Measurements from ENCODE around the gene TECR. TPM values are rescaled to one million over a fixed set of nuclear protein-coding genes. Genes with fewer than 3 reads are reported as not detected.
A peak's percentile ranks its signal among the peaks of the same experiment; 100 is the strongest.
"Not testable (repeated sequence)": the region's sequence is repeated elsewhere in the genome, so short reads cannot be mapped to it uniquely, and the experiment has no call there.

TECR gene
- polyA plus RNA-seq, 3 donors = 59.8 to 79.6 (median 76.7) TPM

DNA sequence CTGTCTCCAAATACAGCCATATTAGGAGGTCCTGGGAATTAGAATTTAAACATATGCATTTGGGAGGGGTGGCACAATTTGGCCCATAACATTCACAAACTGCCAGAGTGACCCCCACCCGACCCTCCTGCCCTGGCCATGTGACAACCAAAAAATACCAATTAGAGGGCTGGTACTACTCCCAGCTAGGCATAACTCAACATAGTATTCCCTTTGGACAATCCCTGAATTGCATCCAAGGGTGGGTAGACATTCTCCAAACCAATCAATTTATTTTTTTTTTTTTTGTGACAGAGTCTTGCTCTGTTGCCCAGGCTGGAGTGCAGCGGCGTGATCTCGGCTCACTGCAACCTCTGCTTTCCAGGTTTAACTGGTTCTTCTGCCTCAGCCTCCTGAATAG, 83.3 kb downstream of the TECR start:
- H3K27me3 ChIP-seq (ENCODE audit: control insufficient read depth in 2 of 2, insufficient read depth in 2 of 2, low read length in 2 of 2) = no peaks in the 10 kb centered on the region
- Mint-ChIP-seq H3K36me3 (peaks cover 6 to 19% of the 10 kb centered on the region in 2 donors), H3K4me3 (no peak overlapping the region), H3K4me1 (peaks cover 86% of the 10 kb centered on the region), H3K27me3 (ENCODE audit: low read depth in 3 of 3) (peaks cover 0 to 2% (median 0%) of the 10 kb centered on the region in 3 donors), H3K27ac (peak overlapping the region in 2 of 7 donors; percentile 48 to 99), H3K9me3 (no peaks in the 10 kb centered on the region)
- no peak for DNase-seq
- TF ChIP-seq, protein P1, sequence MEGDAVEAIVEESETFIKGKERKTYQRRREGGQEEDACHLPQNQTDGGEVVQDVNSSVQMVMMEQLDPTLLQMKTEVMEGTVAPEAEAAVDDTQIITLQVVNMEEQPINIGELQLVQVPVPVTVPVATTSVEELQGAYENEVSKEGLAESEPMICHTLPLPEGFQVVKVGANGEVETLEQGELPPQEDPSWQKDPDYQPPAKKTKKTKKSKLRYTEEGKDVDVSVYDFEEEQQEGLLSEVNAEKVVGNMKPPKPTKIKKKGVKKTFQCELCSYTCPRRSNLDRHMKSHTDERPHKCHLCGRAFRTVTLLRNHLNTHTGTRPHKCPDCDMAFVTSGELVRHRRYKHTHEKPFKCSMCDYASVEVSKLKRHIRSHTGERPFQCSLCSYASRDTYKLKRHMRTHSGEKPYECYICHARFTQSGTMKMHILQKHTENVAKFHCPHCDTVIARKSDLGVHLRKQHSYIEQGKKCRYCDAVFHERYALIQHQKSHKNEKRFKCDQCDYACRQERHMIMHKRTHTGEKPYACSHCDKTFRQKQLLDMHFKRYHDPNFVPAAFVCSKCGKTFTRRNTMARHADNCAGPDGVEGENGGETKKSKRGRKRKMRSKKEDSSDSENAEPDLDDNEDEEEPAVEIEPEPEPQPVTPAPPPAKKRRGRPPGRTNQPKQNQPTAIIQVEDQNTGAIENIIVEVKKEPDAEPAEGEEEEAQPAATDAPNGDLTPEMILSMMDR (IDR thresholded peaks at IDR 0.05) = no peak
- H3K4me3 ChIP-seq (replicated peaks in 1 of 3; ENCODE audit: low read depth in 2 of 3, low read length in 3 of 3) = no peak overlapping the region
- no peak overlapping the region for H3K4me2 ChIP-seq (replicated peaks; ENCODE audit: extremely low read depth, low read length, poor library complexity, severe bottlenecking)
- 100% methylated on average over 4 of the region's 4 CpGs for WGBS (ENCODE audit: insufficient coverage)
- no peak overlapping the region for H3K9ac ChIP-seq (ENCODE audit: insufficient read depth, low read length, poor library complexity, severe bottlenecking)
- peaks cover 76 to 91% of the 10 kb centered on the region in 2 donors for H3K4me1 ChIP-seq (ENCODE audit: control insufficient read depth in 1 of 2, insufficient read depth in 2 of 2, low read length in 2 of 2)
- no peak overlapping the region for H2AFZ ChIP-seq (ENCODE audit: insufficient read depth, low read depth, low read length, poor library complexity, severe bottlenecking)
- no peak overlapping the region for H3K27ac ChIP-seq (ENCODE audit: low read depth in 1 of 2, low read length in 2 of 2)
- H3K79me2 ChIP-seq (ENCODE audit: insufficient read depth, low read length) = no peaks in the 10 kb centered on the region
- intact Hi-C loops (cut with micrococcal nuclease) = loop anchor here (5.0 to 10.0 kb wide), 2 partner anchors 72 to 75 kb away; no protein-coding TSS in a partner anchor
- no peaks in the 10 kb centered on the region for H3K36me3 ChIP-seq (replicated peaks in 1 of 2; ENCODE audit: control insufficient read depth in 1 of 2, insufficient read depth in 2 of 2, low read length in 2 of 2)
- no peaks in the 10 kb centered on the region for H4K20me1 ChIP-seq (ENCODE audit: insufficient read depth, low read length)
- no peaks in the 10 kb centered on the region for H3K9me3 ChIP-seq (replicated peaks in 1 of 2; ENCODE audit: control insufficient read depth in 1 of 2, insufficient read depth in 1 of 2, low read length in 2 of 2)

DNA sequence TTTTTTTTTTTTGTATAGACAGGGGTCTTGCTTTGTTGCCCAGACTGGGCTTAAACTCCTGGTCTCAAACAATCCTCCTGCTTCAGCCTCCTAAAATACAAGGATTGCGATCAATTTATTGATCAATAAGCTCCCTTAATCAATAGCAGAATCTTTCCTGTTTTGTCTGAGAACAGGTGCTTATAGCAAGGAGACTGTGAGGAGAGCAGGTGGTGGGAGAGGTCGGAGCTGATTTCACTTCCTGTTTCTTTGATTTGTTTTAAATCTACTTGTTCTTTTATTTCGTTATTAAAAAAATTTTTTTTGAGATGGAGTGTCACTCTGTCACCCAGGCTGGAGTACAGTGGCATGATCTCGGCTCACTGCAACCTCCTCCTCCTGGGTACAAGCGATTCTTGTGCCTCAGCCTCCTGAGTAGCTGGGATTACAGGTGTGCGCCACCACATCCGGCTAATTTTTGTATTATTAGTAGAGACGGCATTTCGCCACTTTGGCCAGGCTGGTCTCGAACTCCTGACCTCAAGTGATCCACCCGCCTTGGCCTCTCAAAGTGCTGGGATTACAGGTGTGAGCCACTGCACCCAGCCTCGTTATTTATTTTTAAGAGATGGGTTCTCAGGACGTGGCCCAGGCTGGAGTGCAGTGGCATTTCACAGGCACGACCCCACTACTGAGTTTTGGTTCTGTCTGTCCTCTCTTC, 84.2 kb downstream of the TECR start:
- peak in 2 of 3 donors; percentile 18 to 48 for DNase-seq
- intact Hi-C loops (cut with micrococcal nuclease) = loop anchor here (2.0 to 10.0 kb wide), 3 partner anchors 39 to 74 kb away; no protein-coding TSS in a partner anchor
- Histone ChIP-seq H3K4me3 (replicated peaks in 1 of 3; ENCODE audit: low read depth in 2 of 3, low read length in 3 of 3) (peak overlapping the region in 1 of 3 experiments; percentile 47), H3K4me2 (replicated peaks; ENCODE audit: extremely low read depth, low read length, poor library complexity, severe bottlenecking) (peak overlapping the region; percentile 52), H3K4me1 (ENCODE audit: control insufficient read depth in 1 of 2, insufficient read depth in 2 of 2, low read length in 2 of 2) (peaks cover 74 to 92% of the 10 kb centered on the region in 2 donors), H3K27ac (ENCODE audit: low read depth in 1 of 2, low read length in 2 of 2) (peak overlapping the region; percentile 84 to 89)
- H4K20me1 ChIP-seq (ENCODE audit: insufficient read depth, low read length); H3K27me3 ChIP-seq (ENCODE audit: control insufficient read depth in 2 of 2, insufficient read depth in 2 of 2, low read length in 2 of 2); H3K9me3 Mint-ChIP-seq; H3K9me3 ChIP-seq (replicated peaks in 1 of 2; ENCODE audit: control insufficient read depth in 1 of 2, insufficient read depth in 1 of 2, low read length in 2 of 2); H3K79me2 ChIP-seq (ENCODE audit: insufficient read depth, low read length); H3K36me3 ChIP-seq (replicated peaks in 1 of 2; ENCODE audit: control insufficient read depth in 1 of 2, insufficient read depth in 2 of 2, low read length in 2 of 2); H3K9ac ChIP-seq (ENCODE audit: insufficient read depth, low read length, poor library complexity, severe bottlenecking); H2AFZ ChIP-seq (ENCODE audit: insufficient read depth, low read depth, low read length, poor library complexity, severe bottlenecking); H3K27me3 Mint-ChIP-seq (ENCODE audit: low read depth in 3 of 3): not testable (repeated sequence)
- peak overlapping the region; percentile 96 to 99 (median 98) for H3K27ac Mint-ChIP-seq
- H3K4me1 Mint-ChIP-seq = peaks cover 83% of the 10 kb centered on the region
- H3K4me3 Mint-ChIP-seq = peak overlapping the region; percentile 32 to 70
- 38% methylated on average over 6 of the region's 14 CpGs for WGBS (ENCODE audit: insufficient coverage)
- H3K36me3 Mint-ChIP-seq = peaks cover 7 to 26% of the 10 kb centered on the region in 2 donors

Measured in CD14-positive monocyte (primary cell).